Mucosa of descending colon (tissue), 3 donors: ENCODE results near the gene GPS1. TPM values are rescaled to one million over a fixed set of nuclear protein-coding genes. Genes with fewer than 3 reads are reported as not detected.
"Not testable (repeated sequence)": the region's sequence is repeated elsewhere in the genome, so short reads cannot be mapped to it uniquely, and the experiment has no call there.

ENCODE experiments used
- ATAC-seq: fragments of 200-7000 bp; cut with Tn5 transposase; one replicate; pipeline ENCODE4 v1.9.1; 2020; ENCODE audit warnings: mild to moderate bottlenecking, moderate library complexity
- DNase-seq, 3 donors: peaks; one replicate each; pipeline ENCODE4 v3.0.0-alpha.2; 2020
- H3K36me3 ChIP-seq: fragments of 200-600 bp; one replicate; pipeline ENCODE4 v1.8.0; 2021; ENCODE audit warnings: low read depth, mild to moderate bottlenecking
- H3K4me1 ChIP-seq: fragments of 200-600 bp; one replicate; pipeline ENCODE4 v1.8.0; 2021; ENCODE audit warnings: low read depth, mild to moderate bottlenecking
- H3K4me3 ChIP-seq: fragments of 200-600 bp; one replicate; pipeline ENCODE4 v1.8.0; 2021; ENCODE audit warnings: mild to moderate bottlenecking
- H3K9me3 ChIP-seq: fragments of 200-600 bp; one replicate; pipeline ENCODE4 v1.8.0; 2021; ENCODE audit warnings: mild to moderate bottlenecking
- intact Hi-C, 2 donors: fragments of 100-400 bp; cut with DNase I in 1 of 2; cut with micrococcal nuclease in 1 of 2; formaldehyde crosslinking; loops; one replicate each; pipeline versions ENCODE4 v1.11.0 to v1.11.1; 2022; cut with DNase I, micrococcal nuclease
- total RNA-seq, 3 donors: library from RNA; stranded (reverse); fragmentation: NEBNext Ultra II Directional in 2 of 3; extraction: Animal tissue kit (Norgen Biotek cat#: 25700) in 2 of 3; gene quantifications; one replicate each; pipeline versions ENCODE4 v1.2.1 to v1.2.4, GENCODE V29; 2021 to 2023
- TF ChIP-seq, protein P1 (sequence below): fragments of 200-600 bp; IDR thresholded peaks from one replicate; pipeline ENCODE4 v1.8.0; 2022; ENCODE audit warnings: antibody characterized with exemption, mild to moderate bottlenecking
- donor health status: DM: no; HTN: no; CAD: no; lungs with moderate emphysema.
- donor health status: DM: no; HTN: no; CAD: no.
- donor health status: DM: no; HTN: yes; CAD: no.

The GPS1 gene
- total RNA-seq, 3 donors from 2014 or later, result 73.6 to 81.6 (median 80.4) TPM

DNA sequence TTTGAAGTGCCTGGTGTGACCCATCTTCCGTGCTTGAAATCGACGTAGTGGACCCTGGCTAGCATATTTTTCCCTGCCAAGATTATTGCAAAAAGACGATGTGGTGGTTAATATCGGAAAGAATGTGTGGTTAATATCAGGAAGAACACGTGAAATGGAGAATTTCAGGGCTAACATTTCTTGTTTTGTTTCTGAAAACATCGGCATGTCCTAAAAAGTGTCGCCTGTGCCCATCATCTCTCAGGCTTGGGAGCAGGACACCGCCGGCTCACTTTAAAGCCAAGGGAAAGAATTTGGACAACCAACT is 13.9 kb upstream of the GPS1 start:
- no peak for DNase-seq
- Histone ChIP-seq H3K4me3 (no peak overlapping the region), H3K4me1 (peaks cover 10% of the 10 kb centered on the region), H3K9me3 (no peaks in the 10 kb centered on the region), H3K36me3 (no peaks in the 10 kb centered on the region)
- TF ChIP-seq, protein P1, sequence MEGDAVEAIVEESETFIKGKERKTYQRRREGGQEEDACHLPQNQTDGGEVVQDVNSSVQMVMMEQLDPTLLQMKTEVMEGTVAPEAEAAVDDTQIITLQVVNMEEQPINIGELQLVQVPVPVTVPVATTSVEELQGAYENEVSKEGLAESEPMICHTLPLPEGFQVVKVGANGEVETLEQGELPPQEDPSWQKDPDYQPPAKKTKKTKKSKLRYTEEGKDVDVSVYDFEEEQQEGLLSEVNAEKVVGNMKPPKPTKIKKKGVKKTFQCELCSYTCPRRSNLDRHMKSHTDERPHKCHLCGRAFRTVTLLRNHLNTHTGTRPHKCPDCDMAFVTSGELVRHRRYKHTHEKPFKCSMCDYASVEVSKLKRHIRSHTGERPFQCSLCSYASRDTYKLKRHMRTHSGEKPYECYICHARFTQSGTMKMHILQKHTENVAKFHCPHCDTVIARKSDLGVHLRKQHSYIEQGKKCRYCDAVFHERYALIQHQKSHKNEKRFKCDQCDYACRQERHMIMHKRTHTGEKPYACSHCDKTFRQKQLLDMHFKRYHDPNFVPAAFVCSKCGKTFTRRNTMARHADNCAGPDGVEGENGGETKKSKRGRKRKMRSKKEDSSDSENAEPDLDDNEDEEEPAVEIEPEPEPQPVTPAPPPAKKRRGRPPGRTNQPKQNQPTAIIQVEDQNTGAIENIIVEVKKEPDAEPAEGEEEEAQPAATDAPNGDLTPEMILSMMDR, result no peak
- intact Hi-C loops, result loop anchor here in 1 of 2 donors (10.0 kb wide), 1 partner anchor 117 kb away; no protein-coding TSS in a partner anchor
- no peak for ATAC-seq

DNA sequence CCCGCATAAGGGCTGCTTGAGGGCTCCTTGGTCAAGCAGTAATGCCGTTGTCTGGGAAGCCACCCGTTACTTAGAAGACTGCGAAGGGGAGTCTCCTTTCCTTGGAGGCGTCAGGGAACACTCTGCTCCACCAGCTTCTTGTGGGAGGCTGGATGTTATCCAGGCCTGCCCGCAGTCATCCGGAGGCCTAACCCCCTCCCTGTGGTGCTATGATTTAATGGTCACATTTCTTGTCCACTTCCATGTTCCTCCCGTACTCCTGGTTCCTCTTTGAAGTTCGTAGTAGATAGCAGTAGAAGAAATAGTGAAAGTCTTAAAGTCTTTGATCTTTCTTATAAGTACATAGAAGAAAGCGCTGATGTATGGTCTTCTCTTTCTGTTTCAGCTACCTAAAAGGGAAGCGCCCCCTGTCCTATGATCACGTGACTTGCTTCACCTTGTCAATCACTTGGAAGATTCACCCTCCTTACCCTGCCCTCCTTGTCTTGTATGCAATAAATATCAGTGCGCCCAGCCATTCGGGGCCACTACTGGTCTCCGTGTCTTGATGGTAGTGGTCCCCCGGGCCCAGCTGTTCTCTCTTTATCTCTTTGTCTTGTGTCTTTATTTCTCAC is 12.8 kb upstream of the GPS1 start:
- not testable (repeated sequence) for H3K36me3 ChIP-seq, H3K4me1 ChIP-seq, H3K4me3 ChIP-seq, DNase-seq, H3K9me3 ChIP-seq, ATAC-seq
- intact Hi-C loops, result loop anchor here in 1 of 2 donors (10.0 kb wide), 1 partner anchor 116 kb away; no protein-coding TSS in a partner anchor

DNA sequence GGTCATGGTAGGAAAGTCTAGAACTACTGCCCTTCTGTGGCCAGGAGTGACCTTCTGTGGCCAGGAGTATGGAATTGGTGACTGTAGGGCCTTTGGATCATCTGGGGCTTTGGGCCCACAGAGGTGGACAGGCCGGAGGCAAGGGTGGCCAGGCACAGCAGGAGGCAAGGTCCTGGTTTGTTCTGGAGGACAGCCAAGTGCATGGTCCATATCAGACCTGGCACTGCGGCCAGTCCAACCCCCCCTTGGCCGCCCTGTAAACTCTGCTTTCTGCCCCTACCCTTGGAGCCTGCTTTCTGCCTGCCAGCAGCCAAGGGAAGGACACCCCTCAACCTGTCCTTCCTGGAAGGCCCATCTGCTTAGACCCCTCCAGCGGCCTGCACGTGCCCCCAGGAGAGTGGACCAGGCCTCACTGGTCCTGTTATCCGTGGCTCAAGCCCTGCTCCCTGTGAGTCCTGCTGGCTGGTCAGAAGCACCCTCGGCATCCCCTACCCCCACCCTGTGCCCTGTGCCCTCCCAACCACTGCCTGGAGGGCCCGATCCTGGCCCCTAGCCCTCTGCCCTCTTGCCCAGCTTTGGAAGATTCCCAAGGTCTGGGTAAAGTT is 11.9 kb upstream of the GPS1 start:
- no peak for DNase-seq
- intact Hi-C loops, result loop anchor here in 1 of 2 donors (10.0 kb wide), 1 partner anchor 115 kb away; no protein-coding TSS in a partner anchor
- H3K36me3 ChIP-seq, result no peaks in the 10 kb centered on the region
- no peak for ATAC-seq
- no peaks in the 10 kb centered on the region for H3K9me3 ChIP-seq
- H3K4me3 ChIP-seq, result no peak overlapping the region
- TF ChIP-seq, protein P1, result no peak
- H3K4me1 ChIP-seq, result peaks cover 10% of the 10 kb centered on the region

DNA sequence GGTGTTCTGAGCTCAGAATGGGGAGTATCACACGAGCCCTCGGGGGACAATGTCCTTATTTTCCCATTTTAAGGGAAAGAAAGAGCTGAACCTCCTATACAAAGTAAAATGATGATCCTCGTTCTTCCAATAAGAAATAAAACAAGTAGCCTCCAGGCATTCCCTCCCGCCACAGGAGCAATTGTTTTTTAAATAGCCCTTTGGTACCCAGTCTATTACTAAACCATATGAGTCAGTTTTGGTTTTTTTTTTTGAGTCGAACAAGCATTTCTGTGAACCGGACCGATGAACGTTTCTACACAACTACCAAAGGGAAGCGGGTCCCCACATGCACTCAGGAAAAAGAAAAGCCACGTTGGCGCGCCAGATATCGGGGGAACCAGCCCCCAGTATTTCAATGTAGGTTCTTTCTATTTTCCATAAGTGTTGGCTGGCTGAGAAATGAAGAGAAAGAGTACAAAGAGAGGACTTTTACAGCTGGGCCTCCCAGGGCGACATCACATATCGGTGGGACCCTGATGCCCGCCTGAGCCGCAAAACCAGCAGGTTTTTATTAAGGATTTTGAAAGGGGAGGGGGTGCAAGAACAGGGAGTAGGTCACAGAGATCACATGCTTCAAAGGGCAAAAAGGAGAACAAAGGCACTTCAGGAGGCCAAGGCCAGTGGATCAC is 10.4 kb upstream of the GPS1 start:
- ATAC-seq (no peak), DNase-seq (no peak)
- H3K36me3 ChIP-seq, result no peaks in the 10 kb centered on the region
- H3K4me1 ChIP-seq, result peaks cover 7% of the 10 kb centered on the region
- H3K4me3 ChIP-seq, result no peak overlapping the region
- intact Hi-C loops, result no loop called here
- TF ChIP-seq, protein P1, result no peak
- no peaks in the 10 kb centered on the region for H3K9me3 ChIP-seq

DNA sequence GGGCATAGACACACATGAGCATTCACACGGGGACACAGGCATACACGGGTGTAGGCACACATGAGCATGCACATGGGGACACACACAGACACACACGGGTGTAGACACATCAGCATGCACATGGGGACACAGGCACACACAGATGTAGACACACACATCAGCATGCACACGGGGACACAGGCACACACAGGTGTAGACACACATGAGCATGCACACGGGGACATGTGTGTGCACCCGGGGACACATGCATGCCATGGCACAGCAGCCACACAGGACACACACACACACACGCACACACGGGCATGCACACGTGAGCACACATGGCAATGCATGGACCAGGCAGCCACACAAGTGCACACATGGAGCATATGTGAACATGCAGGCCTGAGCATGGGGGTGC is 9.0 kb upstream of the GPS1 start:
- H3K4me3 ChIP-seq, result no peak overlapping the region
- H3K4me1 ChIP-seq, result peaks cover 3% of the 10 kb centered on the region
- DNase-seq (no peak), ATAC-seq (no peak)
- TF ChIP-seq, protein P1, result no peak
- intact Hi-C loops, result no loop called here
- H3K36me3 ChIP-seq, result no peaks in the 10 kb centered on the region
- H3K9me3 ChIP-seq, result no peaks in the 10 kb centered on the region

DNA sequence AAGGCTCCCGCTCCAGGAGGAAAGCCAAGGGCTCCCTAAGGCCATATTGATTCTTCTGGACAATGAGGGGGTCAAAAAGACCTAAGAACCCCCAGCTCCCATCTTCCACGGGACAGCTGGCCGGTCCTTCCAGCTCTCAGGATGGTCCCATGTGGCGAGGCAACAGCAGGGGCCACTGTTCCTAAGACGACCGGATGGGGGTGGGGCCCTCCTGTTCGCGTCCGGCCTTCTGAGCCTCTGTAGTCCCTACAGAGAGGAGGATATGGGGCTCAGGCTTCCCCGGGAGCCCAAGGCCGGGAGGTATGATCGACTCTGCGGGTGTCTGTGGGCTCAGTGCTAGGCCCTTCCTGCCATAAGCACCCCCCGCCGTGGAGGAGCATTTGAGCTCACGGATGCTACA is 8.2 kb upstream of the GPS1 start:
- TF ChIP-seq, protein P1, result no peak
- Histone ChIP-seq H3K4me1 (no peaks in the 10 kb centered on the region), H3K4me3 (no peak overlapping the region), H3K36me3 (no peaks in the 10 kb centered on the region), H3K9me3 (no peaks in the 10 kb centered on the region)
- no peak for DNase-seq
- no peak for ATAC-seq
- intact Hi-C loops, result no loop called here
